BLaER1 (cell line): ENCODE measurements around the gene SCMH1.
A peak's percentile ranks its signal among the peaks of the same experiment; 100 is the strongest.

Experiments used
- H3K27ac ChIP-seq: shearing (Covaris generic); formaldehyde crosslinking; 2 replicates; pipeline ENCODE4 v1.8.1; 2022
- H3K27me3 ChIP-seq: shearing (Covaris generic); formaldehyde crosslinking; 2 replicates; pipeline ENCODE4 v1.8.1; 2022
- H3K36me3 ChIP-seq: shearing (Covaris generic); formaldehyde crosslinking; 2 replicates; pipeline ENCODE4 v1.8.1; 2022
- H3K4me1 ChIP-seq: shearing (Covaris generic); formaldehyde crosslinking; 2 replicates; pipeline ENCODE4 v1.8.1; 2022
- H3K4me2 ChIP-seq: shearing (Covaris generic); formaldehyde crosslinking; 2 replicates; pipeline ENCODE4 v1.8.1; 2022
- H3K4me3 ChIP-seq: shearing (Covaris generic); formaldehyde crosslinking; 2 replicates; pipeline ENCODE4 v1.8.1; 2022
- H3K9ac ChIP-seq: shearing (Covaris generic); formaldehyde crosslinking; 2 replicates; pipeline ENCODE4 v1.8.1; 2022
- H3K9me3 ChIP-seq: shearing (Covaris generic); formaldehyde crosslinking; 2 replicates; pipeline ENCODE4 v1.8.1; 2022
- H4K20me1 ChIP-seq: shearing (Covaris generic); formaldehyde crosslinking; 2 replicates; pipeline ENCODE4 v1.8.1; 2022
- Cebpa-rat ChIP-seq: shearing (Covaris generic); IDR thresholded peaks from 2 replicates; pipeline ENCODE4 v1.8.1; 2022

The SCMH1 gene

DNA sequence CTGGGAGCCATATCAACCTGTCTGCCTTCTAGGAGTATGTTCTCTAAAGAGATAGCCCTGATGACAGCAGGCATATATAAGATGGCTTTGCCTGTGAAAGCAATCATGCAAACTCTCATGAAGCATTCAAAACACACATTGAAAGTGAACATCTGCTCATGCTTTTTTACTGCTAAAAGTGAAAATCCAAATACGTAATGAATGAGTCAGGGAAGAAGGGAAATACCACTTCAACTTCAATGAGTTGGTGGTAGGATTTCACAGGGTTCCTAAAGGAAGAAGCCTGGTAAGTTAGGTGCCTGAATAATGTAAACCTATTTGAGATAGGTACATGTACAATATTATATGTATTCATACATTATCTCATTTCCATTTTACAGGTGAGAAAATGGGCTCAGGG, 170.1 kb downstream of the SCMH1 start:
- TF ChIP-seq Cebpa-rat, result no peak
- Histone ChIP-seq H4K20me1 (0 out of 2 replicates have a peak, but pooled peaks cover 6% of the 10 kb centered on the region), H3K36me3 (peaks cover 96% of the 10 kb centered on the region), H3K4me2 (no peak overlapping the region), H3K4me1 (no peaks in the 10 kb centered on the region), H3K27ac (no peak overlapping the region), H3K27me3 (no peaks in the 10 kb centered on the region), H3K9ac (no peak overlapping the region), H3K9me3 (no peaks in the 10 kb centered on the region), H3K4me3 (no peak overlapping the region)

DNA sequence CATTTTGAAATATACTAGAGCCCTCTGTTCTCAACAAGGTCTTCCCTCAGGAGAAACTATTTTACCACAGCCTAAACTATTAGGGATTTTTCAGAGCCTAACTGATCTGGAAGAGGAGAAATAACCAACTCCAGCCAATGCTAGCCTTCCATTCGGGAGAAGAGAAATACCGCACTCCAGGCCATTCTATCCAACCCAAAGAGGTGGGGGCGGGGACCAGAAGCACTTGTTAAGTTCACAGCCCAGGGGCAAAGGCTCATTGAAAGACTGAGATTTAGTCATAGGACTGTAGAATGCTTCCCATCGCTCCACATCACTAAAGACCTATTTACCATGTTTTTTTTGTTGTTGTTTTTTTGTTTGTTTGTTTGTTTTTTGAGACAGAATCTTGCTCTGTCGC, 185.2 kb downstream of the SCMH1 start:
- Histone ChIP-seq H3K4me1 (peaks cover 5% of the 10 kb centered on the region; the same call in 1 of the 2 replicates), H3K4me3 (no peak overlapping the region), H3K27ac (no peak overlapping the region), H3K36me3 (peaks cover 98% of the 10 kb centered on the region), H4K20me1 (peaks cover 4% of the 10 kb centered on the region; the same call in 1 of the 2 replicates), H3K9ac (no peak overlapping the region), H3K9me3 (peaks cover 7% of the 10 kb centered on the region), H3K27me3 (no peaks in the 10 kb centered on the region), H3K4me2 (no peak overlapping the region)
- no peak for TF ChIP-seq Cebpa-rat

DNA sequence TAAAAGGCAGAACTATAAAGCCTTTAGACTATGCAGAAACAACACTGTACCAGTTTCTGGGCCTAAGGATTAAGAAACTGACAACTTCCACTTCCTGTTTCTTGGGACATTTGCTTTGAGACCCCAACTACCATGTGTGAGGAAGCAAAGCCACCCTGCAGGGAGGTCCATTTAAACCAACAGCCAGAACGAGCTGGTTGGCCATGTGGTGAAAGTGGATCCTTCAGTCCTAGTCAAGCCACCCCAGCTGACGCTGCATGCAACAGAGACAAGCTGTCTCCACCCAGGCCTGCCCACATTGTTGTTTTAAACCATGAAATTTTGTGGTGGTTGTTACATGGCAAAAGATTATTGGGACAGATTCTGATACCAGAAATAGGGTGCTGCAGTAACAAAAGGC, 188.8 kb downstream of the SCMH1 start:
- Histone ChIP-seq H3K4me3 (no peak overlapping the region), H3K4me2 (no peak overlapping the region), H3K27me3 (no peaks in the 10 kb centered on the region), H3K9me3 (no peaks in the 10 kb centered on the region), H3K27ac (no peak overlapping the region), H3K4me1 (peaks cover 5% of the 10 kb centered on the region; the same call in 1 of the 2 replicates), H4K20me1 (peaks cover 6% of the 10 kb centered on the region; the same call in 1 of the 2 replicates), H3K9ac (no peak overlapping the region), H3K36me3 (peaks cover 96% of the 10 kb centered on the region)
- TF ChIP-seq Cebpa-rat, result no peak

DNA sequence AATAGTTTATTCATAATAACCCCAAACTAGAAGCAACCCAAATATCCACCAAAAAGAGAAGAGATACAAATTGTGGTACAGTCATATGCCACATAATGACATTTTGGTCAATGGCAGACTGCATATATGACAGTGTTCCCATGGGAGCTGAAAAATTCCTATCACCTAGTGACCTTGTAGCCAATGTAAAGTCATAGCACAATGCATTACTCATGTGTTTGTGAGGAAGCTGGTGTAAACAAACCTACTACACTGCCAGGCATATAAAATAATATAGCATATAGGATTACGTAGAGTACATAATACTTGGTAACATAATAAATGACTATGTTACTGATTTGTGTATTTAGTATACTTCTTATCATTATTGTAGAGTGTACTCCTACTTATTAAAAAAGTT, 191.1 kb downstream of the SCMH1 start:
- Histone ChIP-seq H3K4me2 (no peak overlapping the region), H3K27me3 (no peaks in the 10 kb centered on the region), H3K36me3 (peaks cover 96% of the 10 kb centered on the region), H3K4me1 (peaks cover 5% of the 10 kb centered on the region; the same call in 1 of the 2 replicates), H3K9me3 (no peaks in the 10 kb centered on the region), H3K9ac (no peak overlapping the region), H3K27ac (no peak overlapping the region), H4K20me1 (peaks cover 6% of the 10 kb centered on the region; the same call in 1 of the 2 replicates), H3K4me3 (no peak overlapping the region)
- no peak for TF ChIP-seq Cebpa-rat

DNA sequence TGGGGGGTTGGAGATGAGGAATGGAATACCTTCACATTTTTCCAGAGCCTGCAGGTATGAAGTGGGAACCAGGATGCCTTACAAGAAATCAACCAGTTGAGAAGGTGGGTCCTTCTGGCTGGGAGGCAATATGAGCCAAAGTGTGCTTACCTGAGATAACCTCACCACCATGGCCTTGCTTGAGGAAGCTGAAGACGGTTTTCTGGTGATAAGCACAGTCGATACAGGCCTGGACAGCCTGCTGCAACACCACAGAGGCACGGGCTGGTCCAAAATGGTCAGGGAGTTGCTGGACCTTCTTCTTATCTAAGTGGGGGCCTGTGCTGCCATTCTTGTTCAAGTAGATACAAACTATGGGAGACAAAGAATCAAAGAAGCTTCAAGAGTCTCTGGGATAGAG, 193.6 kb downstream of the SCMH1 start:
- TF ChIP-seq Cebpa-rat, result no peak
- no peak overlapping the region for H3K4me3 ChIP-seq
- H3K4me2 ChIP-seq, result no peak overlapping the region
- H3K4me1 ChIP-seq, result peaks cover 4% of the 10 kb centered on the region; the same call in 1 of the 2 replicates
- H3K9me3 ChIP-seq, result no peaks in the 10 kb centered on the region
- H3K27ac ChIP-seq, result no peak overlapping the region
- peaks cover 96% of the 10 kb centered on the region for H3K36me3 ChIP-seq
- H3K27me3 ChIP-seq, result no peaks in the 10 kb centered on the region
- peaks cover 6% of the 10 kb centered on the region; the same call in 1 of the 2 replicates for H4K20me1 ChIP-seq
- no peak overlapping the region for H3K9ac ChIP-seq

DNA sequence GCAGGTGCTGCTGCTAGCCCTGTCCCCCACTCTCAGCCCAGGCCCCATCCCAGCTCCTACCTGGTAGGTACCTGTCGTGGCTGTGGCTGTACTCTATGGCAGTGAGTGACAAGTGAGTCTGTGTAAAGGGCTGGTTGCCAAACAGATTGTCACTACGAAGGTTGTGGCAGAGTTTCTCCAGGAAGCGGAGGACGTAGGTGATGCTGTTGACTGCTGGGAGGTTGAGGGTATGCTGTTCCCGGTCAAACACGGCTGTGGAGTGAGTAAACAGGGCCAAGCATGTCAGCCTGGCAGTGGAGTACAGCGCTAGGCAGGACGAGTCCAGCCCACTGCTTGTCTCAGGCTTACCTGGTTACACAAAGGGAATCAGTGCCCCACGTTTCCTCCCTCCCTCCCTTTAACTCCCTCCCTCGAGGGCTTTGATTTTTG, 195.7 kb downstream of the SCMH1 start:
- Histone ChIP-seq H3K4me2 (no peak overlapping the region), H3K4me1 (no peaks in the 10 kb centered on the region), H3K9me3 (no peaks in the 10 kb centered on the region), H4K20me1 (0 out of 2 replicates have a peak, but pooled peaks cover 4% of the 10 kb centered on the region), H3K27me3 (no peaks in the 10 kb centered on the region), H3K9ac (no peak overlapping the region), H3K36me3 (peaks cover 97% of the 10 kb centered on the region), H3K4me3 (no peak overlapping the region), H3K27ac (0 out of 2 replicates have a peak overlapping the region, but pooled peaks have one; percentile 4)
- TF ChIP-seq Cebpa-rat, result no peak

DNA sequence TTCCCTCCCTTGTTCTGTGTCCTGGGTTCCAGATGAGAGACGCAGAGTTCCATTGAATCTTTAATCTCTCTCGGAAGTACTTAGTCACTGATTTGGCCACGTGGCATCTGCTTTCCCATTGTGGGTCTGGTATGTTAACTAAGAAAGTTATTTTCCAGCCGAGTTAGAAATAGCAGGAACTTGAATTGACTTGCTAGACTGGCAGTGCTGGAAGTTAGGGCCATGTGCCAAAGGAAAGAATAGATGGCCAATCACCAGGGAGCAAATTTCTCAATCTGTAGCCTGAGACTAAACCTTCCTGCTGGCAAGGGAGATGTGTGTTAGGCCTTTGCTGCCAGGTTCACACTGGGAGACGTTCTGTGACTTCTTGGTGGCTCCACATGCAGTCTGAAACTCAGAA, 196.4 kb downstream of the SCMH1 start:
- no peak for TF ChIP-seq Cebpa-rat
- Histone ChIP-seq H3K4me2 (no peak overlapping the region), H3K36me3 (peaks cover 97% of the 10 kb centered on the region), H3K9me3 (no peaks in the 10 kb centered on the region), H3K4me1 (no peaks in the 10 kb centered on the region), H3K9ac (no peak overlapping the region), H3K27me3 (no peaks in the 10 kb centered on the region), H3K27ac (0 out of 2 replicates have a peak overlapping the region, but pooled peaks have one; percentile 4), H4K20me1 (0 out of 2 replicates have a peak, but pooled peaks cover 4% of the 10 kb centered on the region), H3K4me3 (no peak overlapping the region)

DNA sequence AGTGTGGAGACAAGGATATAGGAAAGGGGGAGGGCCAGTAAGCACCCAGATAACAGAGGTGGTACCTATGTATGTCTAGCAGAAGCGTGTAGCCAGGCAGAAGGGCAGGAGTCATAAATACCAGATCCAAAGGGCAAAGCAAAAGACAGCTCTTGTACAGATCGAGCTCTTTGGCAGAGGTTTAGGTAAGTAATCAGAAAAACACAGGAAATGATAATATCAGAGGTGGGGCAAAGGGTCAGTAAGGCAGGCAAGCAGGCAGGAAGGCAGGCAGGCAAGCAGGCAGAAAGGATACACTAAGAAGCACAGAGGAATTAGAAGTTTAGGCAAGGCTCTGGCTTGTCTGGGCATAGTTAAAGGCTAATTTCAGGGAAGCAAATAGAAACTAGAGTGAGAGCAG, 197.9 kb downstream of the SCMH1 start:
- TF ChIP-seq Cebpa-rat, result no peak
- H3K4me1 ChIP-seq, result no peaks in the 10 kb centered on the region
- no peaks in the 10 kb centered on the region for H3K27me3 ChIP-seq
- H3K36me3 ChIP-seq, result peaks cover 100% of the 10 kb centered on the region
- H3K9me3 ChIP-seq, result no peaks in the 10 kb centered on the region
- H3K27ac ChIP-seq, result no peak overlapping the region
- H4K20me1 ChIP-seq, result 0 out of 2 replicates have a peak, but pooled peaks cover 4% of the 10 kb centered on the region
- no peak overlapping the region for H3K9ac ChIP-seq
- H3K4me3 ChIP-seq, result no peak overlapping the region
- no peak overlapping the region for H3K4me2 ChIP-seq

DNA sequence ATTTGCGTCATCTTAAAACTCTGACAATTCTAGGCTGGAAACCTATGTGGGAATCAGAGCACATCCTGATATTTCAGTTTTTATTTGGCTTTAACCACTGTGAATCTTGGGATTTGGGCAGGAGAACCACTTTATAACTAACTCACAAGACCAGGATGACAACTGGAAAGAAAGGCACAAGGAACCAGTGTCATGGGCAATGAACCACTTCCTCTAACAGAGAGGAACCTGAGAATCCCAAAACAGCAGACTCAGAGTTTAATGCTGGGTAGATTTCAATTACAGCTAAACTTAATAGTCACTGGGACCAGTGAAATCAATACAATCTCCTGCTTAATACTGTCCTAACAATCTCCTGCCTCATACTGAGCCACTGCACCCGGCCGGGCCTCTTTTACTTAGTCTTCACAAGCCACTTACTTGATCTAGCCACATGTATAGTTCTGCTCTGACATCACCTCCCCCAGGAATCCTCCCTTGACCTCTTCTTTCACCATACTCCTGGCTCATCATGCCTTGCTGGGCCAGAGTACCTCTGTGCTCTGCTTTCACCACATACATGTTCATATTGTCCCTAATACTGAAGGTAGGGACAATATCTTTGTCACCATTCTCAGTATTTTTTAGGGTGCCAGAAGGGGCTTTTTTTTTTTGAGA, 200.4 kb downstream of the SCMH1 start:
- Histone ChIP-seq H3K27me3 (no peaks in the 10 kb centered on the region), H3K4me1 (no peaks in the 10 kb centered on the region), H3K27ac (no peak overlapping the region), H3K9ac (no peak overlapping the region), H4K20me1 (0 out of 2 replicates have a peak, but pooled peaks cover 4% of the 10 kb centered on the region), H3K36me3 (peaks cover 100% of the 10 kb centered on the region), H3K9me3 (no peaks in the 10 kb centered on the region), H3K4me3 (no peak overlapping the region), H3K4me2 (no peak overlapping the region)
- TF ChIP-seq Cebpa-rat, result no peak

DNA sequence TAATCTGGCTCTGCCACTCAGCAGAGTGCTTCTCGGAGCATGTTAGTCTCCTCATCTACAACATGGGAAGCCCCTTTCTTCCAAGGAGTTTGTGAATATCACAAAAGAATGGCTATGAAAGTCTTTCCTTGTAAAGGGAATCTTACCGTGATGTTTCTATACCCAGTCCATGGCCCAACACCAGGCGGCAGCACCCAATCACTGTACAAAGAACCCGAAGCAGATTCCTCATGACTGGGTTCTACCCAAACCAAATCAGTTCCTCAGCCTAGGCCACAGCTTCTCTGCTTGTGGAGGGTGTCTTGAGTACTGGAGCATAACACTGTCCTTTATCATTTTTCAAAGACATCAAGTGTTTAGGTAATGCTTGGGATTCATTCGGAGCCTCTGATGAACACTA, 204.0 kb downstream of the SCMH1 start:
- TF ChIP-seq Cebpa-rat, result no peak
- H3K4me2 ChIP-seq, result no peak overlapping the region
- H3K36me3 ChIP-seq, result peaks cover 100% of the 10 kb centered on the region

More for the DNA sequence above, 204.0 kb downstream of the SCMH1 start:
- Histone ChIP-seq H3K4me1 (no peaks in the 10 kb centered on the region), H3K4me3 (no peak overlapping the region), H3K27me3 (no peaks in the 10 kb centered on the region), H3K9ac (no peak overlapping the region), H3K27ac (no peak overlapping the region), H4K20me1 (0 out of 2 replicates have a peak, but pooled peaks cover 4% of the 10 kb centered on the region), H3K9me3 (no peaks in the 10 kb centered on the region)
